HCT116 (cell line): ENCODE results near the gene SPDYE16.
"Not testable (repeated sequence)": the region's sequence is repeated elsewhere in the genome, so short reads cannot be mapped to it uniquely, and the experiment has no call there.

ENCODE experiments used
- CTCF ChIP-seq, 3 experiments: fragments of 200-600 bp in 1 of 3; sonication (generic) in 1 of 3; IDR thresholded peaks in 2 of 3; conservative IDR thresholded peaks in 1 of 3; 2 replicates each; pipeline ENCODE4 v1.5.1; 2012 to 2017; ENCODE audit warnings: low read depth in 2 of 3, low read length in 2 of 3, antibody characterized with exemption in 1 of 3, borderline replicate concordance in 1 of 3, control low read depth in 1 of 3, mild to moderate bottlenecking in 1 of 3, mixed read lengths in 1 of 3, mixed run types in 1 of 3, moderate library complexity in 1 of 3; ENCODE audit not compliant: insufficient read depth in 1 of 3
- EZH2 ChIP-seq: fragments of 200-600 bp; sonication (generic); IDR thresholded peaks from 2 replicates; pipeline ENCODE4 v1.6.1; 2017; ENCODE audit warnings: antibody characterized with exemption, mixed run types
- POLR2AphosphoS5 ChIP-seq: IDR thresholded peaks from 2 replicates; pipeline ENCODE4 v1.6.1; 2011; ENCODE audit warnings: mild to moderate bottlenecking, low read depth, low read length, moderate library complexity

GRCh38 chr7:76516932-76517331, 26.2 kb downstream of the SPDYE16 start:
- not testable (repeated sequence) for TF ChIP-seq POLR2AphosphoS5; EZH2; CTCF (IDR thresholded peaks at IDR 0.05 in 2 of 3, conservative IDR thresholded peaks at IDR 0.05 in 1 of 3; ENCODE audit: borderline replicate concordance in 1 of 3, insufficient read depth in 1 of 3, low read depth in 2 of 3, low read length in 2 of 3)
